Measurements from ENCODE around the gene GRID1.

GRID1 gene

DNA sequence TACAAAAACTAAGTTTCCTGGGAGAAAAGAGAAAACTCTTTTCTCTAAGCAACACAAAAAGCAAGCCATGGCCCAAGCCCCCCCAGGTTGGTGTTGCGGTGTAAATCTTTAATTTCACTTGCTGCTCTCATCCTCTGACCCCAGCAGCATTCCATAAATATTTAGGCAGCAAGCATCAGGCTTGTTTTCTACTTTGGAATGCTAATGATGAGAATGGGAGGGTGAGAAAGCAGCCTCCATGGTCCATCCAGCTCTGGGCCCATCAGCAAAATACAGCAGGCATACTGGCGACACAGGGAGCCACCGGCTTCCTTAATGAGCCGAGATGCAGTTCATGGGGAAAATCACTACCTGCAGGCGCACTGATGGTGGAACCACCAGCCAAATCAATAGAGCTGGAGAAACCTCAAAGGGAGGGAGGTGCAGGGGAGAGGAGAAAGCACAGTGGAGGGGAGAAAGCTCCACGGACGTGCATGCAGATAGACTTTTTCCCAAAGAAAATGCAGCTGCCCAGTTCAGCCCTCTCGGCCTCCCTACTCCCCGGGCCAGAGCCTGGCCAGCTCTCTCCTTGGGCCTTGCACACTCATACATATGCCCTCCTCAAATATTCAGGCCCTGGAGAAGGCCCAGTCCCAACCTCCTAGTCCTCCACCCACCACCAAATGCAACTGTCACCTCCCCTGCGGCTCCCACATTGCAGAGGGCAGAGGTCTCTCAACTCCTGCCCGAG, 131.9 kb downstream of the GRID1 start:
- no peaks in the 10 kb centered on the region for H3K27me3 ChIP-seq
- no peaks in the 10 kb centered on the region for H3K4me1 ChIP-seq
- TF ChIP-seq, protein P1, sequence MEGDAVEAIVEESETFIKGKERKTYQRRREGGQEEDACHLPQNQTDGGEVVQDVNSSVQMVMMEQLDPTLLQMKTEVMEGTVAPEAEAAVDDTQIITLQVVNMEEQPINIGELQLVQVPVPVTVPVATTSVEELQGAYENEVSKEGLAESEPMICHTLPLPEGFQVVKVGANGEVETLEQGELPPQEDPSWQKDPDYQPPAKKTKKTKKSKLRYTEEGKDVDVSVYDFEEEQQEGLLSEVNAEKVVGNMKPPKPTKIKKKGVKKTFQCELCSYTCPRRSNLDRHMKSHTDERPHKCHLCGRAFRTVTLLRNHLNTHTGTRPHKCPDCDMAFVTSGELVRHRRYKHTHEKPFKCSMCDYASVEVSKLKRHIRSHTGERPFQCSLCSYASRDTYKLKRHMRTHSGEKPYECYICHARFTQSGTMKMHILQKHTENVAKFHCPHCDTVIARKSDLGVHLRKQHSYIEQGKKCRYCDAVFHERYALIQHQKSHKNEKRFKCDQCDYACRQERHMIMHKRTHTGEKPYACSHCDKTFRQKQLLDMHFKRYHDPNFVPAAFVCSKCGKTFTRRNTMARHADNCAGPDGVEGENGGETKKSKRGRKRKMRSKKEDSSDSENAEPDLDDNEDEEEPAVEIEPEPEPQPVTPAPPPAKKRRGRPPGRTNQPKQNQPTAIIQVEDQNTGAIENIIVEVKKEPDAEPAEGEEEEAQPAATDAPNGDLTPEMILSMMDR (IDR thresholded peaks at IDR 0.05), result no peak
- no peaks in the 10 kb centered on the region for H3K36me3 ChIP-seq
- DNase-seq, result no peak
- no peak overlapping the region for H3K4me3 ChIP-seq
- intact Hi-C loops (cut with DNase I; ENCODE audit: low total_unique reads), result no loop called here
- no peaks in the 10 kb centered on the region for H3K9me3 ChIP-seq
- H3K27ac ChIP-seq, result no peak overlapping the region

DNA sequence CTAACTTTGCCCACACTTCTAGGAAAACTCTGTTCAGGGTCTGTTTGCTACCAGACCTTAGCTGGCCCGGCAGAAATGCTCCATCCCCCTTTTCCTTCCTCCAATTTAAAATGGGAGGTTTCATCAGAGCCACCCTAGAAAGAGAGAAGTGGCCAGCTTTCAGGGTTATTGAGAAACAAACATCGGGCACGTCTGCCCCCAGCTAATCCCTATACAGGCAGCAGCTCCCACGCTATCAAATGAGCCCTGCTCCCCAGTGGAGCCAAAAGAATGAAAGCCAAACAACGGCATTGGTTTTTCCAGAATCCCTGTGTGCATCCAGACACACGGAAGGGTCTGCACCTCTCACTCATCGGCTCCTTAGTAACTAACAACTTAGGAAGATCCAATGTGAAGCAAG, 132.5 kb downstream of the GRID1 start:
- H3K4me1 ChIP-seq, result no peaks in the 10 kb centered on the region
- H3K27ac ChIP-seq, result no peak overlapping the region
- no peak overlapping the region for H3K4me3 ChIP-seq
- no peak for DNase-seq
- no peaks in the 10 kb centered on the region for H3K27me3 ChIP-seq
- intact Hi-C loops (cut with DNase I; ENCODE audit: low total_unique reads), result no loop called here
- H3K9me3 ChIP-seq, result no peaks in the 10 kb centered on the region
- TF ChIP-seq, protein P1 (IDR thresholded peaks at IDR 0.05), result no peak
- no peaks in the 10 kb centered on the region for H3K36me3 ChIP-seq

DNA sequence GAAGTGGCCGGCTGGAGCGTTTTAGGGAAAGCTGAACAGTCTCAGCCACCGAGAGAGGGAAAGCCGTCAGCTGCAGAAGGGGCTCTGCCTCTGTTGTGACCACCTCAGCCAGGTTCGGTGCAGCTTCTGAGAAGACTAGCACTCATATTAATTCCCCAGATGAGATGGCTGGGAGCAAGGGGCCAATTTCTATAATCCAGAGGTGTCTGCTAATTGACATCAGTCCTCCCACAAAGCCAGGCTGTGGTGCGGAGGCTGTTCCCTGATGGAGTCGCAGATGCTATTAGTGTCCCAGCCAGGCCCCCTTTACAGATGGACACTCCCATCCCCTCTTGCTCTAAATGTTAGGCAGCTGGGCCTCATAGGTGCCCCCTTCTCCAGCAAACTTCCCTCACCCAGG, 133.5 kb downstream of the GRID1 start:
- H3K9me3 ChIP-seq, result no peaks in the 10 kb centered on the region
- no peak overlapping the region for H3K27ac ChIP-seq
- intact Hi-C loops (cut with DNase I; ENCODE audit: low total_unique reads), result no loop called here
- no peaks in the 10 kb centered on the region for H3K4me1 ChIP-seq
- no peak for DNase-seq
- H3K36me3 ChIP-seq, result no peaks in the 10 kb centered on the region
- TF ChIP-seq, protein P1 (IDR thresholded peaks at IDR 0.05), result no peak
- H3K4me3 ChIP-seq, result no peak overlapping the region
- no peaks in the 10 kb centered on the region for H3K27me3 ChIP-seq

- H3K4me3 ChIP-seq, result no peak overlapping the region
- TF ChIP-seq, protein P1 (IDR thresholded peaks at IDR 0.05), result no peak
- intact Hi-C loops (cut with DNase I; ENCODE audit: low total_unique reads), result no loop called here
- no peaks in the 10 kb centered on the region for H3K9me3 ChIP-seq
- H3K4me1 ChIP-seq, result no peaks in the 10 kb centered on the region
- DNase-seq, result no peak
- no peaks in the 10 kb centered on the region for H3K27me3 ChIP-seq
- H3K27ac ChIP-seq, result no peak overlapping the region
- no peaks in the 10 kb centered on the region for H3K36me3 ChIP-seq
Observed at GRCh38 chr10:86232644-86233043, 134.0 kb downstream of the GRID1 start.

GRCh38 chr10:86231796-86232560, 134.6 kb downstream of the GRID1 start:
- Histone ChIP-seq H3K4me3 (no peak overlapping the region), H3K4me1 (no peaks in the 10 kb centered on the region), H3K27ac (no peak overlapping the region), H3K9me3 (no peaks in the 10 kb centered on the region), H3K27me3 (no peaks in the 10 kb centered on the region), H3K36me3 (no peaks in the 10 kb centered on the region)
- TF ChIP-seq, protein P1 (IDR thresholded peaks at IDR 0.05), result no peak
- intact Hi-C loops (cut with DNase I; ENCODE audit: low total_unique reads), result no loop called here
- no peak for DNase-seq
